H7 (cell line): ENCODE results near the gene IL17RE. TPM values are rescaled to one million over a fixed set of nuclear protein-coding genes. Genes with fewer than 3 reads are reported as not detected.
"Not testable (repeated sequence)": the region's sequence is repeated elsewhere in the genome, so short reads cannot be mapped to it uniquely, and the experiment has no call there.

ENCODE experiments used
- DNase-seq: peaks from one replicate; pipeline ENCODE4 v3.0.0; 2012
- H3K27me3 ChIP-seq: 2 replicates; pipeline ENCODE4 v1.6.0; 2011; ENCODE audit warnings: mild to moderate bottlenecking, low read length; ENCODE audit not compliant: control insufficient read depth, insufficient read depth
- H3K36me3 ChIP-seq: replicated peaks from 2 replicates; pipeline ENCODE4 v1.5.1; 2011; ENCODE audit warnings: low read length; ENCODE audit not compliant: control insufficient read depth, insufficient read depth
- H3K4me3 ChIP-seq: 2 replicates; pipeline ENCODE4 v1.5.1; 2011; ENCODE audit warnings: low read depth, mild to moderate bottlenecking, control low read depth, low read length, moderate library complexity; ENCODE audit not compliant: insufficient read depth
- total RNA-seq: library from RNA; depleted of rRNA; stranded (reverse); fragments of >200 nt; shearing (Covaris generic); gene quantifications from 2 replicates; pipeline ENCODE4 v1.2.3, GENCODE V29; 2014

The IL17RE gene
- total RNA-seq, 1 experiment from 2014 or later = 1.9 TPM

GRCh38 chr3:9928158-9928557 is 25.5 kb downstream of the IL17RE start:
- DNase-seq = peak; percentile 48
- Histone ChIP-seq H3K4me3 (no peak overlapping the region), H3K27me3 (no peaks in the 10 kb centered on the region; the same call in 1 of the 2 replicates), H3K36me3 (no peaks in the 10 kb centered on the region)

GRCh38 chr3:9930804-9931418 is 28.3 kb downstream of the IL17RE start:
- Histone ChIP-seq H3K36me3 (no peaks in the 10 kb centered on the region), H3K4me3 (no peak overlapping the region)

GRCh38 chr3:9932535-9932842 is 29.8 kb downstream of the IL17RE start:
- peak overlapping the region; percentile 89 for H3K4me3 ChIP-seq
- DNase-seq = no peak
- no peaks in the 10 kb centered on the region for H3K36me3 ChIP-seq
- H3K27me3 ChIP-seq = no peaks in the 10 kb centered on the region; the same call in 1 of the 2 replicates

More at GRCh38 chr3:9930804-9931418, 28.3 kb downstream of the IL17RE start:
- no peak for DNase-seq
- H3K27me3 ChIP-seq = no peaks in the 10 kb centered on the region; the same call in 1 of the 2 replicates

- H3K36me3 ChIP-seq = no peaks in the 10 kb centered on the region
- peak overlapping the region; percentile 89 for H3K4me3 ChIP-seq
- no peaks in the 10 kb centered on the region; the same call in 1 of the 2 replicates for H3K27me3 ChIP-seq
- peak; percentile 94 for DNase-seq
These were observed 30.4 kb downstream of the IL17RE start for GRCh38 chr3:9932843-9933560.

- DNase-seq = peak; percentile 98
- Histone ChIP-seq H3K27me3 (no peaks in the 10 kb centered on the region; the same call in 1 of the 2 replicates), H3K4me3 (peak within 1 kb of the TSS; percentile 89), H3K36me3 (no peaks in the 10 kb centered on the region)
These were observed 31.1 kb downstream of the IL17RE start, which contains the start of gene CRELD1 for GRCh38 chr3:9933561-9934234. TSS of gene CRELD1 (plus strand) at chr3:9933834. CDS start at chr3:9934439, 605 bp downstream.

GRCh38 chr3:9934235-9934621 is 31.6 kb downstream of the IL17RE start:
- Histone ChIP-seq H3K36me3 (no peaks in the 10 kb centered on the region), H3K27me3 (no peaks in the 10 kb centered on the region; the same call in 1 of the 2 replicates), H3K4me3 (peak overlapping the region; percentile 89)
- DNase-seq = peak; percentile 33

GRCh38 chr3:9934993-9935392 is 32.3 kb downstream of the IL17RE start:
- Histone ChIP-seq H3K27me3 (no peaks in the 10 kb centered on the region; the same call in 1 of the 2 replicates), H3K4me3 (no peak overlapping the region), H3K36me3 (no peaks in the 10 kb centered on the region)
- no peak for DNase-seq

GRCh38 chr3:9935966-9936510 is 33.4 kb downstream of the IL17RE start:
- no peak for DNase-seq
- Histone ChIP-seq H3K27me3 (no peaks in the 10 kb centered on the region; the same call in 1 of the 2 replicates), H3K36me3 (no peaks in the 10 kb centered on the region; the same call in 1 of the 2 replicates), H3K4me3 (no peak overlapping the region)

- Histone ChIP-seq H3K4me3 (no peak overlapping the region), H3K27me3 (no peaks in the 10 kb centered on the region), H3K36me3 (no peaks in the 10 kb centered on the region; the same call in 1 of the 2 replicates)
- no peak for DNase-seq
These were observed 35.0 kb downstream of the IL17RE start for GRCh38 chr3:9937486-9938238.

GRCh38 chr3:9938966-9939365 is 36.3 kb downstream of the IL17RE start:
- no peak overlapping the region for H3K4me3 ChIP-seq

GRCh38 chr3:9939906-9940305 is 37.3 kb downstream of the IL17RE start:
- H3K27me3 ChIP-seq, H3K36me3 ChIP-seq, H3K4me3 ChIP-seq, DNase-seq: not testable (repeated sequence)

More at GRCh38 chr3:9938966-9939365, 36.3 kb downstream of the IL17RE start:
- H3K36me3 ChIP-seq = no peaks in the 10 kb centered on the region; the same call in 1 of the 2 replicates
- DNase-seq = no peak
- H3K27me3 ChIP-seq = no peaks in the 10 kb centered on the region

- no peak for DNase-seq
- no peaks in the 10 kb centered on the region; the same call in 1 of the 2 replicates for H3K36me3 ChIP-seq
- H3K27me3 ChIP-seq = no peaks in the 10 kb centered on the region; the same call in none of the 2 replicates
- H3K4me3 ChIP-seq = no peak overlapping the region
These were observed 38.1 kb downstream of the IL17RE start for GRCh38 chr3:9940746-9941145.

- H3K27me3 ChIP-seq = peaks cover 3% of the 10 kb centered on the region
- no peak overlapping the region for H3K4me3 ChIP-seq
- H3K36me3 ChIP-seq = no peaks in the 10 kb centered on the region; the same call in 1 of the 2 replicates
- DNase-seq = no peak
These were observed 39.5 kb downstream of the IL17RE start for GRCh38 chr3:9942164-9942563.
